ENCODE measurements around the gene ASB6.

DNA sequence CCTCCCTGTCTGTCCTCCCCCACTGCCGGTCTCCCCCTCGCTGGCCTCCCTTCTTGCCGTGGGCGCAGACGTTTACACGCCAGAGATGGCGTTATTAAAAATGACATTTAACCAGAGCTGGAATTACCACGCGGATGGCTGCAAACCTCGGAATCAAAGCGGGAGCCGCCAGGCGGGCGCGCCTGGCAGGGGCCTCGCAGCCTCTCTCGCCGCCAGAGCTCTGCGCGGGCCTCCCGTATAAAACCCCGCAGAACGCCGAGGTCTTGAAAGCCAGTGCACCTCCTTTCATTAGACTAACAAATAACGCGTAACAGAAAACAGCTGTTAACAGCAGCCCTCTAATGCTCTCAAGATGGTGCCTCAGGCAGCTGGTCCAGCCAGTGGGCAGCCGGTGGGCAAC is 33.7 kb upstream of the ASB6 start:
- TF ChIP-seq ZFP62 (CRISPR knock-in tag; IDR thresholded peaks at IDR 0.05) = no peak
- TF ChIP-seq, protein P1, sequence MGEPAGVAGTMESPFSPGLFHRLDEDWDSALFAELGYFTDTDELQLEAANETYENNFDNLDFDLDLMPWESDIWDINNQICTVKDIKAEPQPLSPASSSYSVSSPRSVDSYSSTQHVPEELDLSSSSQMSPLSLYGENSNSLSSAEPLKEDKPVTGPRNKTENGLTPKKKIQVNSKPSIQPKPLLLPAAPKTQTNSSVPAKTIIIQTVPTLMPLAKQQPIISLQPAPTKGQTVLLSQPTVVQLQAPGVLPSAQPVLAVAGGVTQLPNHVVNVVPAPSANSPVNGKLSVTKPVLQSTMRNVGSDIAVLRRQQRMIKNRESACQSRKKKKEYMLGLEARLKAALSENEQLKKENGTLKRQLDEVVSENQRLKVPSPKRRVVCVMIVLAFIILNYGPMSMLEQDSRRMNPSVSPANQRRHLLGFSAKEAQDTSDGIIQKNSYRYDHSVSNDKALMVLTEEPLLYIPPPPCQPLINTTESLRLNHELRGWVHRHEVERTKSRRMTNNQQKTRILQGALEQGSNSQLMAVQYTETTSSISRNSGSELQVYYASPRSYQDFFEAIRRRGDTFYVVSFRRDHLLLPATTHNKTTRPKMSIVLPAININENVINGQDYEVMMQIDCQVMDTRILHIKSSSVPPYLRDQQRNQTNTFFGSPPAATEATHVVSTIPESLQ (CRISPR knock-in tag; conservative IDR thresholded peaks at IDR 0.05) = no peak
- TF ChIP-seq, protein P2, sequence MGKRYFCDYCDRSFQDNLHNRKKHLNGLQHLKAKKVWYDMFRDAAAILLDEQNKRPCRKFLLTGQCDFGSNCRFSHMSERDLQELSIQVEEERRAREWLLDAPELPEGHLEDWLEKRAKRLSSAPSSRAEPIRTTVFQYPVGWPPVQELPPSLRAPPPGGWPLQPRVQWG (CRISPR knock-in tag; IDR thresholded peaks at IDR 0.05; ENCODE audit: borderline replicate concordance, low read depth) = no peak
- no peak for TF ChIP-seq CEBPB (IDR thresholded peaks at IDR 0.05; ENCODE audit: borderline replicate concordance, low read depth, low read length)
- no peak for TF ChIP-seq EZH2 (conservative IDR thresholded peaks at IDR 0.05; ENCODE audit: low read depth, low read length)
- TF ChIP-seq ZFP37 (CRISPR knock-in tag; IDR thresholded peaks at IDR 0.05; ENCODE audit: borderline replicate concordance) = no peak
- no peak for TF ChIP-seq BRCA1 (CRISPR knock-in tag; IDR thresholded peaks at IDR 0.05)
- TF ChIP-seq SRSF1 (optimal IDR thresholded peaks at IDR 0.05; ENCODE audit: low read depth, low read length) = no peak
- TF ChIP-seq POLR2AphosphoS2 (IDR thresholded peaks at IDR 0.05; ENCODE audit: low read depth, low read length) = no peak
- TF ChIP-seq, protein P3, sequence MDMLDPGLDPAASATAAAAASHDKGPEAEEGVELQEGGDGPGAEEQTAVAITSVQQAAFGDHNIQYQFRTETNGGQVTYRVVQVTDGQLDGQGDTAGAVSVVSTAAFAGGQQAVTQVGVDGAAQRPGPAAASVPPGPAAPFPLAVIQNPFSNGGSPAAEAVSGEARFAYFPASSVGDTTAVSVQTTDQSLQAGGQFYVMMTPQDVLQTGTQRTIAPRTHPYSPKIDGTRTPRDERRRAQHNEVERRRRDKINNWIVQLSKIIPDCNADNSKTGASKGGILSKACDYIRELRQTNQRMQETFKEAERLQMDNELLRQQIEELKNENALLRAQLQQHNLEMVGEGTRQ (IDR thresholded peaks at IDR 0.05; ENCODE audit: low read depth, low read length) = no peak
- TF ChIP-seq, protein P3 (CRISPR knock-in tag; IDR thresholded peaks at IDR 0.05; ENCODE audit: borderline replicate concordance) = no peak
